NT2/D1 (cell line): ENCODE data around the gene BPGM.

Source experiments
- SUZ12 ChIP-seq: IDR thresholded peaks from 2 replicates; pipeline ENCODE4 v1.6.1; 2011; ENCODE audit not compliant: insufficient read length, insufficient read depth; ENCODE audit errors: extremely low read depth
- YY1 ChIP-seq: IDR thresholded peaks from 2 replicates; pipeline ENCODE4 v1.6.1; 2011; ENCODE audit not compliant: insufficient read length, insufficient read depth
- ZNF274 ChIP-seq: IDR thresholded peaks from 2 replicates; pipeline ENCODE4 v1.6.1; 2011; ENCODE audit warnings: mild to moderate bottlenecking, low read depth, low read length

GRCh38 chr7:134632052-134632451 lies 14.6 kb upstream of the BPGM start:
- no peak for TF ChIP-seq SUZ12
- no peak for TF ChIP-seq YY1
- TF ChIP-seq ZNF274 = no peak
